GM19452 (cell line): ENCODE results near the gene STX16.

ENCODE experiments used
- ATAC-seq: cut with Tn5 transposase; IDR thresholded peaks from one replicate; pipeline ENCODE4 v1.9.1; 2021; ENCODE audit not compliant: unreplicated experiment

STX16 gene

GRCh38 chr20:58673119-58673518 lies 22.0 kb downstream of the STX16 start:
- no peak for ATAC-seq

DNA sequence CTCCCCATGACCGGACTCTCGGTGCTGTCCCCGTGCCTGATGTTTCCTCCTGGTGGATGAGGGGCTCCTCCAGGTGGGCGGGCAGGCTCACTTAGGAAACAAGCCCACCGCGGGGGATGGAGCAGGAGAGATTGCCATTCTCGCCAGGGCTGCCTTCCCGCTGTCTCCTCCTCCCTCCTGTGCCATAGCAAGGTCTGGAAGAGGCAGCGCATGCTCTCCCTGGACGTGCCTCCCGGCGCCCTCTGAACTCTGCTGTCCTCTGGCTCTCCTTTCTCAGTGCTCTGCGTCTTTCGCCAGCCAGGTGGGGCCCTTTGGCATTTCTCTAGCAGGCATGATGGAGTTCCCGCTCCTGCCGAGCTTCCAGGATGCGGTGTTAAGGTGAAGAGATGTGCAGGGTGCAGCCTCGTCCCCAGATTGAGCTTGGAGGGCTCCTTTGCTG lies 24.1 kb downstream of the STX16 start:
- no peak for ATAC-seq

DNA sequence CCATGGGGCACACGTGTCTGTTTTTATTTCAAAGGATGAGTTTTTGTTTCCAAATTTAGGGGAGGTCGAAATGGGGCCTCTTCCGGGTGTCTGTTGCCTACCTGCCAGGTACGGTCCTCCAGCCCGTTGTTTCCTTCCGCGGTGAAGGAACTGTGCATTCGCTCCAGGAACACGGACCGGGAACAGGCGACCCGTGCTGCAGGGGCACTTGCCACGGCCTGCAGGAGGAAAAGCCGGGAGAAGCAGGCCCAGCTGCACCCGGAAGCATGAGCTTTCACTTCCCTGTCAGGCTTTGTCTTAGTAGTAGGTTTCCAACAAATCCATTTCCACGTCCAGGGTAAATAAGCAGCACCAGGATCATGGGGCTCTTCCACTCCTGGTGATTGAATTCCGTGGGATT lies 24.6 kb downstream of the STX16 start:
- ATAC-seq = no peak

GRCh38 chr20:58676161-58676560 lies 25.1 kb downstream of the STX16 start:
- ATAC-seq = no peak

- ATAC-seq = no peak
Observed at GRCh38 chr20:58677079-58677604, 26.1 kb downstream of the STX16 start.

GRCh38 chr20:58677808-58678207 lies 26.7 kb downstream of the STX16 start:
- no peak for ATAC-seq

- no peak for ATAC-seq
Observed at GRCh38 chr20:58678806-58679205, 27.7 kb downstream of the STX16 start.

GRCh38 chr20:58682656-58683531 lies 31.8 kb downstream of the STX16 start:
- no peak for ATAC-seq

GRCh38 chr20:58684291-58684690 lies 33.2 kb downstream of the STX16 start:
- ATAC-seq = no peak

GRCh38 chr20:58685988-58686387 lies 34.9 kb downstream of the STX16 start:
- no peak for ATAC-seq

DNA sequence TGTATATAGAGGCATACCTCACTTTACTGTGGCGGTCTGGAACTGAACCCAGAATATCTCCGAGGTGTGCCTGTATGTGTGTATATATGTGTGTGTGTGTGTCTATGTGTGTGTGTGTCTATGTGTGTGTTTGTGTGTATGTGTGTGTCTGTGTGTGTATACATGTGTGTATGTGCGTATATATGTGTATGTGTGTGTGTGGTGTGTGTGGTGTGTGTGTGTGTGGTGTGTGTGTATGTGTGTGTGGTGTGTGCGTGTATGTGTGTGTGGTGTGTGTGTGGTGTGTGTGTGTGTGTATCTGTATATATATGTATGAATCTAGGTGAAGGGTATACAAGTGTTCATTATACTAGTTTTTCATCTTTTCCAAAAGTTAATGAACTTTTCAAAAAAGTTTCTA lies 37.3 kb downstream of the STX16 start:
- no peak for ATAC-seq

- no peak for ATAC-seq
Observed at GRCh38 chr20:58688840-58689239, 37.8 kb downstream of the STX16 start.

GRCh38 chr20:58690396-58691135 lies 39.5 kb downstream of the STX16 start:
- ATAC-seq = no peak

DNA sequence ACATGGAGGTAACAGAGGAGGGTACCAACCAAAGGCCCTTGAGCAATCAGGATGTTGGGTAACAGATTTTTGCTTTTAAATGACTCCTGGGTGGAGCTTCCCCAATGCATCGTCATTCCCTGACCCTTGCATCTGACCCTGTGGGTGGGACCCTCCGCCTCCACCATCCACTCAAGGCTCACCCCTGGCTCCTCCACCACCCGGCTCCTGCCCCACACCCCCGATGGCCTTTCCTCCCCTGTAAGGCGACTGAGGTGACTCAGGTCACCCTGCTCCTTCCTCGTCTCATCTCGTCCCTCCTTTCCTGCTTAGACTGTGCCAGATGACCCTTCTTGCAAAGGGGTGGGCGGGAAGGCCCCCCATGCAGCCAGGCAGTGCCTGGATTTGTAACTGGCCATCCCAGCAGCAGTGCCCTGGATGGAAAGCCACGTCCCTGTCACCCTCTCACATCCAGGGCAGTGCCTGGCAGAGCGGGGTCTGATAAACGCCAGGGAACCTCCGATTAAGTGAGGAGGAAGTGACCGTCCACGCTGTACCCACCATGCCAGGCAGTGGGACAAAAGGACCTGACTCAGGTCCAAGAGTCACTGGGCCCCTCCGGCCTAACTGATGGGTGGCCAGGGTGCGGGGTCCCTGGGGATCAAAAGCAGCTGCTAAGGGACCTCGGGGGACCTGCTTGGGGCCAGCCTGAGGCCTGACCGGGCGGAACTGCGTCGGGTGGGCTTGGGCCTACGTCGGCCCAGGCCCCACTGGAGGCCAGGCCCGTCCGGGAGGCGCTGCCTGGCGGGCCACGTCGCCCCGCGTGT lies 40.9 kb downstream of the STX16 start:
- no peak for ATAC-seq

GRCh38 chr20:58692579-58693225 lies 41.6 kb downstream of the STX16 start, which contains the start of gene NPEPL1:
NPEPL1 (plus strand) TSS chr20:58692800; CDS start chr20:58692901, 101 bp downstream.
- ATAC-seq = peak; percentile 89

DNA sequence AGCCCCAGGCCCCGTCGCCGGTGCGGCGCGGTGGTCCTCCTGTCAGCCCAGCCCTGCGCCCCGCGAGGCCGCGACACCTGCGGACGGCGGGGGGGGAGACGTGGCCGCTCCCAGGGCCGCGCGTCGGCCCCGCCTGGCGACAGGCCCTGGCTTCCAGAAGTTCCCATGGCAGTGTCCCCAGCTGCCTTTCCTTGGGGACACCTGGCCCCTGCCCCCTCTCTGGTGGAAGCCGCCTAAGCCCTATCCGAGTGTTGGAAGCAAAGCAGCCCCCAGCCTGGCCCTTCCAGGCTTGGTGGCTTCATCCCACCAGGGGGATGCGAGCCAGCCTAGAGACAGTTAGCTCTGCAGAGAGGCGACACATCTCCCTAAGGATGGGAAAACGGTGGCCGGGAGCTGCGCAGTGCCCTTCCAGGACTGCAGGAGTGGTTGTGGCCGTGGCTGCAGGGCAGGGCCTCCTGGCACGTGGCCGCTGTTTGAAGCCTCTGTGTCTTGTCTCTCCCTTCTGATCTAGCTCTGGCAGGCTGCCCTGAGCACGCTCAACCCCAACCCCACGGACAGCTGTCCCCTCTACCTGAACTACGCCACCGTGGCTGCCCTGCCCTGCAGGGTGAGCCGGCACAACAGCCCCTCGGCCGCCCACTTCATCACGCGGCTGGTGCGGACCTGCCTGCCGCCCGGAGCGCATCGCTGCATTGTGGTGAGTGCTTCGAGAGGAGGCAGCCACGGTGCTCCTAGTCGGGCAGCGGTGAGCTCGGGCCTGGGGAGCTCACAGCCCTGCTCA lies 42.3 kb downstream of the STX16 start:
- ATAC-seq = peak; percentile 22

- ATAC-seq = no peak
Observed at GRCh38 chr20:58694241-58695083, 43.4 kb downstream of the STX16 start.

- ATAC-seq = no peak
Observed at GRCh38 chr20:58695084-58695722, 44.1 kb downstream of the STX16 start.
